Measurements from ENCODE around the gene LAMP2. TPM values are rescaled to one million over a fixed set of nuclear protein-coding genes. Genes with fewer than 3 reads are reported as not detected.

LAMP2 gene
- total and polyA plus RNA-seq, 2 experiments from 2014 or later = 24.4 to 40.9 TPM

DNA sequence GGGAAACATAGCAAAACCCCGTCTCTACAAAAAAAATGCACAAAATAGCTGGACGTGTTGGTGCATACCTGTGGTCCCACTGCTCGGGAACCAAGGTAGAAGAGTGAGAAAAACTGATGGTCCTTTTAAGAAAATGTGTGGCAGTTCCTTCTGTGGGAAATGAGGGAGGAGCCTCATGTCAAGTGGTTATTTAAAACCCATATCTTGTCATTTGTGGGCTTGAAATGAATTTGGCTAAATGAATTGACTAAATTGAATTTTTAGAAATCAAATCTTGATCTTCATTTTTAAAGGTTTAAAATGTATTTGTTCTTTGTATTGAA lies 16.2 kb upstream of the LAMP2 start (continued):
- TF ChIP-seq, protein P1, sequence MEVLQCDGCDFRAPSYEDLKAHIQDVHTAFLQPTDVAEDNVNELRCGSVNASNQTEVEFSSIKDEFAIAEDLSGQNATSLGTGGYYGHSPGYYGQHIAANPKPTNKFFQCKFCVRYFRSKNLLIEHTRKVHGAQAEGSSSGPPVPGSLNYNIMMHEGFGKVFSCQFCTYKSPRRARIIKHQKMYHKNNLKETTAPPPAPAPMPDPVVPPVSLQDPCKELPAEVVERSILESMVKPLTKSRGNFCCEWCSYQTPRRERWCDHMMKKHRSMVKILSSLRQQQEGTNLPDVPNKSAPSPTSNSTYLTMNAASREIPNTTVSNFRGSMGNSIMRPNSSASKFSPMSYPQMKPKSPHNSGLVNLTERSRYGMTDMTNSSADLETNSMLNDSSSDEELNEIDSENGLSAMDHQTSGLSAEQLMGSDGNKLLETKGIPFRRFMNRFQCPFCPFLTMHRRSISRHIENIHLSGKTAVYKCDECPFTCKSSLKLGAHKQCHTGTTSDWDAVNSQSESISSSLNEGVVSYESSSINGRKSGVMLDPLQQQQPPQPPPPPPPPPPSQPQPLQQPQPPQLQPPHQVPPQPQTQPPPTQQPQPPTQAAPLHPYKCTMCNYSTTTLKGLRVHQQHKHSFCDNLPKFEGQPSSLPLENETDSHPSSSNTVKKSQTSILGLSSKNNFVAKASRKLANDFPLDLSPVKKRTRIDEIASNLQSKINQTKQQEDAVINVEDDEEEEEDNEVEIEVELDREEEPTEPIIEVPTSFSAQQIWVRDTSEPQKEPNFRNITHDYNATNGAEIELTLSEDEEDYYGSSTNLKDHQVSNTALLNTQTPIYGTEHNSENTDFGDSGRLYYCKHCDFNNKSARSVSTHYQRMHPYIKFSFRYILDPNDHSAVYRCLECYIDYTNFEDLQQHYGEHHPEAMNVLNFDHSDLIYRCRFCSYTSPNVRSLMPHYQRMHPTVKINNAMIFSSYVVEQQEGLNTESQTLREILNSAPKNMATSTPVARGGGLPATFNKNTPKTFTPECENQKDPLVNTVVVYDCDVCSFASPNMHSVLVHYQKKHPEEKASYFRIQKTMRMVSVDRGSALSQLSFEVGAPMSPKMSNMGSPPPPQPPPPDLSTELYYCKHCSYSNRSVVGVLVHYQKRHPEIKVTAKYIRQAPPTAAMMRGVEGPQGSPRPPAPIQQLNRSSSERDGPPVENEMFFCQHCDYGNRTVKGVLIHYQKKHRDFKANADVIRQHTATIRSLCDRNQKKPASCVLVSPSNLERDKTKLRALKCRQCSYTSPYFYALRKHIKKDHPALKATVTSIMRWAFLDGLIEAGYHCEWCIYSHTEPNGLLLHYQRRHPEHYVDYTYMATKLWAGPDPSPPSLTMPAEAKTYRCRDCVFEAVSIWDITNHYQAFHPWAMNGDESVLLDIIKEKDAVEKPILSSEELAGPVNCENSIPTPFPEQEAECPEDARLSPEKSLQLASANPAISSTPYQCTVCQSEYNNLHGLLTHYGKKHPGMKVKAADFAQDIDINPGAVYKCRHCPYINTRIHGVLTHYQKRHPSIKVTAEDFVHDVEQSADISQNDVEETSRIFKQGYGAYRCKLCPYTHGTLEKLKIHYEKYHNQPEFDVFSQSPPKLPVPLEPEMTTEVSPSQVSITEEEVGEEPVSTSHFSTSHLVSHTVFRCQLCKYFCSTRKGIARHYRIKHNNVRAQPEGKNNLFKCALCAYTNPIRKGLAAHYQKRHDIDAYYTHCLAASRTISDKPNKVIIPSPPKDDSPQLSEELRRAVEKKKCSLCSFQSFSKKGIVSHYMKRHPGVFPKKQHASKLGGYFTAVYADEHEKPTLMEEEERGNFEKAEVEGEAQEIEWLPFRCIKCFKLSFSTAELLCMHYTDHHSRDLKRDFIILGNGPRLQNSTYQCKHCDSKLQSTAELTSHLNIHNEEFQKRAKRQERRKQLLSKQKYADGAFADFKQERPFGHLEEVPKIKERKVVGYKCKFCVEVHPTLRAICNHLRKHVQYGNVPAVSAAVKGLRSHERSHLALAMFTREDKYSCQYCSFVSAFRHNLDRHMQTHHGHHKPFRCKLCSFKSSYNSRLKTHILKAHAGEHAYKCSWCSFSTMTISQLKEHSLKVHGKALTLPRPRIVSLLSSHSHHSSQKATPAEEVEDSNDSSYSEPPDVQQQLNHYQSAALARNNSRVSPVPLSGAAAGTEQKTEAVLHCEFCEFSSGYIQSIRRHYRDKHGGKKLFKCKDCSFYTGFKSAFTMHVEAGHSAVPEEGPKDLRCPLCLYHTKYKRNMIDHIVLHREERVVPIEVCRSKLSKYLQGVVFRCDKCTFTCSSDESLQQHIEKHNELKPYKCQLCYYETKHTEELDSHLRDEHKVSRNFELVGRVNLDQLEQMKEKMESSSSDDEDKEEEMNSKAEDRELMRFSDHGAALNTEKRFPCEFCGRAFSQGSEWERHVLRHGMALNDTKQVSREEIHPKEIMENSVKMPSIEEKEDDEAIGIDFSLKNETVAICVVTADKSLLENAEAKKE (CRISPR knock-in tag; IDR thresholded peaks at IDR 0.05) = no peak
- no peak for TF ChIP-seq ZNF114 (CRISPR knock-in tag; IDR thresholded peaks at IDR 0.05)
- no peak for TF ChIP-seq CTCF (conservative IDR thresholded peaks at IDR 0.05; ENCODE audit: low read depth in 2 of 2)

- no peaks in the 10 kb centered on the region for H3K9me2 ChIP-seq (ENCODE audit: insufficient read depth)
- no peaks in the 10 kb centered on the region for H4K20me1 ChIP-seq (replicated peaks; ENCODE audit: insufficient read depth)
- peaks cover 1% of the 10 kb centered on the region for H3K27me3 Mint-ChIP-seq (ENCODE audit: insufficient read depth, low read depth, poor library complexity)
- no peak overlapping the region for H3K4me3 ChIP-seq
- no peak overlapping the region for H3K4me3 Mint-ChIP-seq
- H3K9me3 Mint-ChIP-seq = no peaks in the 10 kb centered on the region
- no peaks in the 10 kb centered on the region for H3K27me3 ChIP-seq (ENCODE audit: insufficient read depth)
- no peaks in the 10 kb centered on the region for H3F3A ChIP-seq (replicated peaks; ENCODE audit: low read depth)
- no peak overlapping the region for H2AFZ ChIP-seq
- no peak overlapping the region for H3K4me2 ChIP-seq
- H3K36me3 Mint-ChIP-seq (ENCODE audit: low read depth) = no peaks in the 10 kb centered on the region
- no peak for ATAC-seq
- H3K27ac Mint-ChIP-seq = no peak overlapping the region
- no peak overlapping the region for H3K27ac ChIP-seq (ENCODE audit: low read depth)
- no peaks in the 10 kb centered on the region for H3K4me1 ChIP-seq (ENCODE audit: insufficient read depth)
- H3K79me2 ChIP-seq (replicated peaks; ENCODE audit: insufficient read depth) = no peaks in the 10 kb centered on the region
- no peak for DNase-seq (ENCODE audit: low spot score)
- H3K36me3 ChIP-seq (ENCODE audit: insufficient read depth) = no peaks in the 10 kb centered on the region
- no peaks in the 10 kb centered on the region for H3K4me1 Mint-ChIP-seq
- TF ChIP-seq JUNB (IDR thresholded peaks at IDR 0.05; ENCODE audit: unreplicated experiment) (no peak), ZNF114 (CRISPR knock-in tag; IDR thresholded peaks at IDR 0.05) (no peak), POLR2AphosphoS5 (IDR thresholded peaks at IDR 0.05; ENCODE audit: low read depth) (no peak), STAT1 (IDR thresholded peaks at IDR 0.05; ENCODE audit: unreplicated experiment) (no peak), NANOG (IDR thresholded peaks at IDR 0.05; ENCODE audit: borderline replicate concordance) (no peak), EZH2phosphoT487 (IDR thresholded peaks at IDR 0.05; ENCODE audit: unreplicated experiment) (no peak)
- TF ChIP-seq, protein P1 (CRISPR knock-in tag; IDR thresholded peaks at IDR 0.05) = no peak
Measured at GRCh38 chrX:120477453-120477852, 8.4 kb upstream of the LAMP2 start.
